NCI-H82 (cell line): Measurements from ENCODE around the gene CCNH.
A peak's percentile ranks its signal among the peaks of the same experiment; 100 is the strongest.

Experiments used
- DNase-seq: peaks from one replicate; lab custom pipeline; 2025; lab: John Stamatoyannopoulos, UW

The CCNH gene

DNA sequence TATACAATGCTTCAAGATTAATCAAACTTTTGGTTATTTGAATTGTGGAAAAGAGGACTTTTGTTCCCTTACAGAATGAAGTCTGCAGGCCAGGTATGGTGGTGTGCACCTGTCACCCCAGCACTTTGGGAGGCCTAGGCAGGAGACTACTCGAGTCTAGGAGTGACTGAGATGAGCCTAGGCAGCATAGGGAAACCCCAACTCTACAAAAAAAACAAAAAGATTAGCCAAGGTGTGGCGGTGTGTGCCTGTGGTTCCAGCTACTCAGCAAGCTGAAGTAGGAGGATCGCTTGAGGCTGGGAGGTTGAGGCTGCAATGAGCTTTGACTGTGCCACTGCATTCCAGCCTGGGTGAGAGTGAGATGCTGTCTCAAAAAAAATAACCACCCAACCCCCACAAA, 9.3 kb downstream of the CCNH start:
- no peak for DNase-seq

- DNase-seq: no peak
These were observed 11.1 kb downstream of the CCNH start for GRCh38 chr5:87401626-87402025.

DNA sequence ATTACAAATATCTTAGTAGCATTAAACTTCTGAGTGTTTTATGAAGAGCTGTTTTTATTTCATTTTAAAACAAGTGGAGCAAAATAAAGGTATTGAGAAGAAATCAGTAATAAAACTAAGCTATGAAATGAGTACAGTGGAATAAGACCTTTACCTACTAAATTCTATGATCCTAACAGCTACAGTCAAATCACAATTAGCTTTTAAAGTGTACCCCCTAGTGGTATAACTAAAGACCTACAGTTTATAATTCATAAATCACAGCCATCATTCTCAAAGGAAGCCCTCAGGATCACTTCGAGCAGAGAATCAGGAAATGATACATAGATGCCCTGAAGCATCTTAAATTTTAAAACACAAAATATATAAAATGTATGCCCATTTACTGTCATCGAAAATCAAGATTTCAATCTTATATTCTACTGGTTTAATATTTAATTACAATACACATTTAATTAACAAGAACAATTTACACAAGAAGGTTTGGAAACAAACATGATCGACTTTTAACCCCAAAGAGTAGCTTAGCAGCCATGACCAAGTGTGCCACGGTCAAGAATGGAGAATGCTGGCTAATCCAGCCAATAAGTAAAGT, 12.3 kb downstream of the CCNH start:
- peak; percentile 40 for DNase-seq

GRCh38 chr5:87399720-87400119, 13.0 kb downstream of the CCNH start:
- no peak for DNase-seq

- DNase-seq: peak; percentile 72
These were observed 13.6 kb downstream of the CCNH start for GRCh38 chr5:87398981-87399614.

DNA sequence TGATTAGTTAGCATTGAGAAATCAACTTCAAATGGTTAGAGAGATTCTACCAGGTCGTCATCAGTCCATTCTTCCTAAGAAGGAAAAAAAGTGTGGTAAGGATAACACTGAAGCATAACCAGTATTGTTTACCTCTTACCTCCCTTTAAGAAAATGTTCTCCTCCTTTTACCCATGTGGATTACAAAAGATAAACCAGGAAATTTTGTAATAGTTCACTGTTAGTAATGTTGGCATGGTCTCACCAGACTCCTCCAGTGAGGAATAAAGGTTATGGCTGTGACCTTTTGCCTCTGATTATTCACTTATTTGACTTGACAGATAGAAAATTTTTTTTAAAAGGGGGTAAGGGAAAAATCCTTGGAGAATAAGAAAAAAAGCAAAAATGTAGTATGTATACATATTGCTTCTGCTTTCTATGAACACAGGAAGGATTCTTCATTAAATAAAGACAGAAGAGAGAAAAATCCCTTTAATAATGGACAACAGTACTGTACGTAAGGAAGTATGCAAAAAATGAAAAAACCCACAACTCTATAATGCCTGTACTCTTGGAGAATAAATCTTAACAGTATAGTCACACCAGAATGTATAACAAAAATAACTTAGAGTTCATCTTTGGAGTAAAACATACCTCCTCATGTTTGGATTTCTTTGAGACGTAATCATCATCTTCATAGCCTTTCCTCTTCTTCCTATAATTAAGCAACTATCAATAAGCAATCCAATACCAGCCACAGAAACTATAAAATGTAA, 18.1 kb downstream of the CCNH start:
- DNase-seq: no peak

DNA sequence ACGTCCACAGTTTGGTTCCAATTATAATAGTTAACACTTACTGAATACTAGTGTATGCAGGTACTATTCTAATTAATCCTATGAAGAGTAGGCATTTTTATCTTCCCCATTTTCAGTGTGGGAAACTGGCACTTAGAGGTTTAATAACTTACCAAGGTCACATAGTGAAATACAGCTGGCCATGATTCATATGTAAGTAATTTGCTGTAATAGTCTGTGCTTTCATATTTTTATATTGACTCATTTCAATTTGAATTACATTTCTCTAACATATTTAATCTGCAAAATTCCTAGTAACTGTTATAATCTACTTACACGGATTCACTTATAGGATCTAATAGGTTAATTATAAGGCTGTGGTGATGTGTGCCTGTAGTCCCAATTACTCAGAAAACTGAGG, 19.4 kb downstream of the CCNH start:
- no peak for DNase-seq

GRCh38 chr5:87392801-87393200, 19.9 kb downstream of the CCNH start:
- DNase-seq: no peak

DNA sequence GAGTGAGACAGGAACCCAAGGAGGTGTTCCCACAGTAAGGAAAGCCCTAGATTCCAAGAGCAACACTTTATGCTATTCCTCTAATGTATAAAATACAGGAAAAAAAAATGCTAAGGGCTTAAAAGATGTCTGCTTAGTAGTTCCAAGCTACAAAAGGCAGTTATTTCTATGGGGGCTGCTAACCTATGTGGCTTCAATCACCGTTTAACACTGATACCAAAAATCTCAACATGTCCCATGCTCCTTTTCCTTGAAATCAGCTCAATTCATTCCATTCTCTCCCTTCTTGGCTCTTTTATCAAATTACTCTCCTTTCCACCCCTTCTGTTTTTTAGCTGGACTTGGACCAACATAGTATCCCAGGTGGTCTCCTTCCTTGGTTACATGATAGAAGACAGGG, 20.6 kb downstream of the CCNH start:
- DNase-seq: no peak

- no peak for DNase-seq
These were observed 22.0 kb downstream of the CCNH start for GRCh38 chr5:87390576-87391199.

- DNase-seq: peak; percentile 1
These were observed 22.7 kb downstream of the CCNH start for GRCh38 chr5:87390075-87390474.

GRCh38 chr5:87389296-87390034, 23.3 kb downstream of the CCNH start:
- no peak for DNase-seq

DNA sequence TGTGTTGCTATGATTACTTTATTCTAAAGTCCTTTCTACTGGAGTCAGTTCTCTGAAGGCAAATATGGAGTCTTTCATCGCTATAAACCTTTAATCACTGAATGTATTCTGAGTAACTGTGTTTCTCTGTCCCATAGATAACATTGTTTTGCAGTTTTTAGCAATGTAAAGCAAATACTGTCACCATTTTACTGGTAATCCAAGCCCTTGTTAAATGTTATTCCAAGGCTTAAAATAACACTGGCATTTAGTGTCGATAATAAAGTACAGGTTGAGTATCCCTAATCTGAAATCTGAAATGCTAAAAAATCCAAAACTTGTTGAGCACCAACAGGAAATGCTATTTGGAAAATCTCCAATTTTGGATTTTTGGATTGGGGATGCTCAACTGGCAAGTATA, 24.6 kb downstream of the CCNH start:
- no peak for DNase-seq

DNA sequence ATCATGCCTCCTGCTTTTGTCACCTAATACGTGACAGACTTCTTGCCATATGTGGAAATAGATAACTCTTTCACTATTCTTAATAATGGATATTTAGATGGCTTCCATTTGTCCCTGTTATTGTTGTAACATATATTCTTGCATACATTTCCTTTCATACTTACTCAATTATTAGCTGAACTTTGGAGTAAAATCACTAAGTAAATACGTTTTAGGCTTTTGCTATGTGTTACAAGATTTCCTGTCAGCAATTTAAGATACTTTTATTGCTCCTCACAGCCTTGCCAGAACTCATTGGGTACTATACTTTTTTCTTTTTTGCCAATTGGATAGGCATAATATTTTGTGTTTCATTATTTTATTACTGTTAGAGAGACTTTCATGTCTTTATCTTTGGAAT, 26.9 kb downstream of the CCNH start:
- no peak for DNase-seq

- no peak for DNase-seq
These were observed 29.5 kb downstream of the CCNH start for GRCh38 chr5:87383216-87383615.

- no peak for DNase-seq
These were observed 30.5 kb downstream of the CCNH start for GRCh38 chr5:87382224-87382623.

GRCh38 chr5:87372705-87373104, 40.0 kb downstream of the CCNH start:
- DNase-seq: no peak

DNA sequence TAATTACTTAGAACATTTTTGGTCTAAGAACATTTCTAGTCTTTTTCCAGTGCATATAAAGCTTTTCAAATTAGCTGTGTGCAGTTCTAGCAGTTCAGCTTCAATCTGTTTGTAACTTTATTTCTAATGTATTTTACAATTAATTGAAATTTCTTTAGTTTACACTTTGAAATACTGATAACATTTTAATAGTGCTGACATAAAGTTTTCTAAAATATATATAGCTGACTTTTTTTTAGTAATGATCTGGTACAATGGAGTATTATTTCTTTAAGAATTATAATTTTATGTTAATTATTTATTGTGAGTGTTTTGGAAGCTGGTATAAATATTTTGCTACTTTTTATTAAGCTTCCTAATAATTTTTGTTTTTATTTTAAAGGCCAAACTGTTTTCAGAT, 43.3 kb downstream of the CCNH start:
- DNase-seq: no peak

GRCh38 chr5:87368601-87369000, 44.1 kb downstream of the CCNH start:
- DNase-seq: no peak

DNA sequence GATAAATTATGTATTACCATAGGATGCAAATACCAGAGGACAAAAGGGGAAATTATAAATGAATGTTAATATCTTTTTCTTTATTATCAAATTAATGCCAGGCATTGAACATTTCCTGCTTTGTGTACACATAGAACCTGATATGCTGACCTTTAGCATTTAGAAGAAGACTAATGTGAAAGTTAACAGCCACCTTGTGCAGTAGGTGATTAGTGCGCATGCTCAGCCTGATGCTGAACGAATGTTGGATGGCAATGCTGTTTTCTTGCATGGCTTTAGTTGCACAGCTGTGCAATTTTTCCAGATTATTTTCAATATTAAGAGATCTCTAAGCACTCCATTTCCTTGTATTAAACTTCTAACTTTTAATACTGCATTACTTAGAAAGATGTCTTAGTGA, 45.5 kb downstream of the CCNH start:
- DNase-seq: no peak

- DNase-seq: peak; percentile 10
These were observed 51.1 kb downstream of the CCNH start for GRCh38 chr5:87361536-87362213.

DNA sequence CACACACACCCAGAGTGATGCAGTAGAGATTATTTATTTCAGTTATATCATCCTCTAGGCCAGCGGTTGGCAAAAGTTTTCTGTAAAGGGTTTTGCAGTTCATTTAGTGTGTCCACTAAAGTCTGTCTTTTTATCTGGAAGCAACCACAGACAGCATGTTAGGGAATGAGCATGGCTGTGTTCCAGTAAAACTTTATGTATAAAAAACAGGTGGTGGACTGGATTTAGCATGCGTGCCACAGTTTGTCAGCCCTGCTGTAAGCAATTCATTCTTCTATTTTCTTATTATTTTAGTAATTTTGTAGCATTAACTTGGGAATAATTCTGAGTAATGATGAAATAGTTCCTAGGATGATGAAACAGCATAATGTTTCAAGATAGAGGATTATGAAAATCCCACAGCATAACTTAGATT, 51.7 kb downstream of the CCNH start:
- DNase-seq: no peak
